HepG2 (cell line): Measurements from ENCODE around the gene CLDN9. TPM values are rescaled to one million over a fixed set of nuclear protein-coding genes. Genes with fewer than 3 reads are reported as not detected.
A peak's percentile ranks its signal among the peaks of the same experiment; 100 is the strongest.

Experiments used
- ARID2 ChIP-seq: sonication (generic); formaldehyde crosslinking; IDR thresholded peaks from 2 replicates; pipeline ENCODE4 v1.8.1; 2022; ENCODE audit warnings: mild to moderate bottlenecking, missing genetic modification reagents, borderline replicate concordance
- HMGXB3 ChIP-seq: sonication (generic); formaldehyde crosslinking; IDR thresholded peaks from 2 replicates; pipeline ENCODE4 v1.4.0; 2020; ENCODE audit warnings: missing genetic modification reagents, borderline replicate concordance
- IRF2 ChIP-seq: IDR thresholded peaks from 2 replicates; pipeline ENCODE4 v1.6.1; 2018; ENCODE audit warnings: missing genetic modification reagents, missing compliant biosample characterization
- PAX8 ChIP-seq: sonication (generic); formaldehyde crosslinking; IDR thresholded peaks from 2 replicates; pipeline ENCODE4 v1.8.0; 2022; ENCODE audit warnings: mild to moderate bottlenecking, missing genetic modification reagents, borderline replicate concordance
- RFX3 ChIP-seq: IDR thresholded peaks from 2 replicates; pipeline ENCODE4 v1.6.1; 2016; ENCODE audit warnings: missing biosample characterization, missing genetic modification reagents
- RFX5 ChIP-seq: IDR thresholded peaks from 2 replicates; pipeline ENCODE4 v1.6.1; 2011; ENCODE audit warnings: low read depth, low read length, improper control_type of control experiment
- SOX13 ChIP-seq, 3 experiments: fragments of 450-650 bp in 1 of 3; sonication (generic) in 1 of 3; formaldehyde crosslinking in 1 of 3; IDR thresholded peaks in 2 of 3; conservative IDR thresholded peaks in 1 of 3; 2 replicates each; pipeline versions ENCODE4 v1.5.0 to v1.6.1; 2016 to 2020; ENCODE audit warnings: antibody characterized with exemption in 1 of 3, mild to moderate bottlenecking in 1 of 3, missing compliant biosample characterization in 1 of 3, missing genetic modification reagents in 1 of 3, moderate library complexity in 1 of 3
- ZBTB42 ChIP-seq: sonication (generic); formaldehyde crosslinking; IDR thresholded peaks from 2 replicates; pipeline ENCODE4 v1.5.0; 2020; ENCODE audit warnings: mild to moderate bottlenecking, missing genetic modification reagents
- ZC3H4 ChIP-seq: sonication (generic); formaldehyde crosslinking; IDR thresholded peaks from 2 replicates; pipeline ENCODE4 v1.4.0; 2020; ENCODE audit warnings: missing genetic modification reagents, borderline replicate concordance
- ZNF280D ChIP-seq: sonication (generic); formaldehyde crosslinking; IDR thresholded peaks from 2 replicates; pipeline ENCODE4 v1.5.1; 2020; ENCODE audit warnings: mild to moderate bottlenecking, missing genetic modification reagents
- ZNF296 ChIP-seq: sonication (generic); formaldehyde crosslinking; conservative IDR thresholded peaks from 2 replicates; pipeline ENCODE4 v1.5.0; 2020; ENCODE audit warnings: mild to moderate bottlenecking, missing genetic modification reagents
- polyA plus RNA-seq, 8 experiments: library from polyadenylated mRNA; depleted of rRNA in 3 of 8; stranded (reverse) in 7 of 8; unstranded in 1 of 8; fragments of >200 nt; fragmentation: Illumina TruSeq in 4 of 8; extraction: Trizol in 4 of 8; gene quantifications; 2 replicates each; pipeline versions ENCODE4 v1.2.1 to v1.2.3, GENCODE V29; 2011 to 2016; ENCODE audit warnings: low read depth in 4 of 8, missing spikeins in 1 of 8, mixed read lengths in 1 of 8; ENCODE audit not compliant: insufficient read depth in 1 of 8
- total RNA-seq, 5 experiments: library from RNA; depleted of rRNA; stranded (reverse); fragments of >200 nt; fragmentation: Illumina TruSeq; extraction: Trizol; gene quantifications; 2 replicates each; pipeline ENCODE4 v1.2.3, GENCODE V29; 2016; ENCODE audit warnings: low read depth in 1 of 5
- TF ChIP-seq, protein P1 (sequence below): sonication (generic); formaldehyde crosslinking; IDR thresholded peaks from 2 replicates; pipeline ENCODE4 v1.5.0; 2020; ENCODE audit warnings: mild to moderate bottlenecking, missing genetic modification reagents, borderline replicate concordance
- TF ChIP-seq, protein P2 (sequence below): sonication (generic); formaldehyde crosslinking; IDR thresholded peaks from 2 replicates; pipeline ENCODE4 v1.4.0; 2020; ENCODE audit warnings: missing genetic modification reagents

Gene CLDN9
- total and polyA plus RNA-seq, 2 of the 13 experiments (the other 11 are each of a cell fraction or from before 2014, with no cell fraction given) = 0.15 to 0.26 TPM

DNA sequence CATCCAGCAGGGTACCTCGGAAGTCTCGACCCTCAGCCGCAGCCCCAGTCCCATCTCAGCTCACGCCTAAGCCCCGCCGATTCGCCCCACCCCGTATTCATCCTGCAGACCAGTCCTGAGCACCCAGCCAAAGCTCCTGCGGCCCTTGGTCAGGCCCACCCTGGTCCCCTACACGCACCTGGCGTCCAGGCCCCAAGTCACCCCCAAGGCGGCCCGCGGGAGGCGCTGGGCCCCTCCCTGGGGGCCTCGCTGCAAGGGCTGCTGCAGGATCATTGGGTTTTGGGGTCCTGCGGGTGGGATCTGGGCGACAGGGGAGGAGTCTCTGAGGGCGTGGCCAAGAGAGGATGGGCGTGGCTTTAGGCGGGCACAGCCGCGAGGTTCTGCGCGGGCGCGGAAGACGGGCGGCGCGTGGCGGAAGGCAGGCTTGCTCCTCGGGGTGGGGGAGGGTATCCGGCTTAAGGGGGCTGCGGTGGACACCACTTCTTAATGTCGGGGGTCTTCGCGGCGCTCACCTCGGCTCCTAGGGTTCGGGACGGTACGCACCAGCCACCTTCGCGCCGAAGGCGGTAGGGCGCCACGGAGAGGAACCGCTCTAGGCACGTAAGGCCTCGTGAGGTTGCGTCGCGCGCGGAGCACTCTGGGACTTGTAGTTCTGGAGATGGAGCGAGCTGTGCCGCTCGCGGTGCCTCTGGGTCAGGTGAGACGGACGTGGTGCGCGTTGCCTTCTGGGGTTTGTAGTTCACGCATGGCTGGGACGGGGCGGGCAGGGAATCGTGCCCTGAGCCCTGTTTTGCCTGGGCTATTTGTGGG lies 11.2 kb downstream of the CLDN9 start, which contains the start of the genes HCFC1R1 and THOC6 (continued):
- TF ChIP-seq HMGXB3 (CRISPR knock-in tag) (peak; percentile 80; the same call in 1 of the 2 replicates), ARID2 (CRISPR knock-in tag) (peak; percentile 46; the same call in 1 of the 2 replicates), ZBTB42 (CRISPR knock-in tag) (no peak), ZNF296 (CRISPR knock-in tag) (no peak), ZC3H4 (CRISPR knock-in tag) (peak; percentile 44; the same call in 1 of the 2 replicates), PAX8 (CRISPR knock-in tag) (peak; percentile 74; the same call in 1 of the 2 replicates), RFX3 (CRISPR knock-in tag) (no peak), SOX13 (IDR thresholded peaks at IDR 0.05) (no peak), SOX13 (CRISPR knock-in tag; conservative IDR thresholded peaks at IDR 0.05 in 1 of 2, IDR thresholded peaks at IDR 0.05 in 1 of 2) (peak in 1 of 2 experiments; percentile 42; a peak in 3 of 4 replicates), RFX5 (no peak), IRF2 (CRISPR knock-in tag) (peak; percentile 96), ZNF280D (CRISPR knock-in tag) (peak; percentile 57; the same call in 1 of the 2 replicates)
- TF ChIP-seq, protein P1, sequence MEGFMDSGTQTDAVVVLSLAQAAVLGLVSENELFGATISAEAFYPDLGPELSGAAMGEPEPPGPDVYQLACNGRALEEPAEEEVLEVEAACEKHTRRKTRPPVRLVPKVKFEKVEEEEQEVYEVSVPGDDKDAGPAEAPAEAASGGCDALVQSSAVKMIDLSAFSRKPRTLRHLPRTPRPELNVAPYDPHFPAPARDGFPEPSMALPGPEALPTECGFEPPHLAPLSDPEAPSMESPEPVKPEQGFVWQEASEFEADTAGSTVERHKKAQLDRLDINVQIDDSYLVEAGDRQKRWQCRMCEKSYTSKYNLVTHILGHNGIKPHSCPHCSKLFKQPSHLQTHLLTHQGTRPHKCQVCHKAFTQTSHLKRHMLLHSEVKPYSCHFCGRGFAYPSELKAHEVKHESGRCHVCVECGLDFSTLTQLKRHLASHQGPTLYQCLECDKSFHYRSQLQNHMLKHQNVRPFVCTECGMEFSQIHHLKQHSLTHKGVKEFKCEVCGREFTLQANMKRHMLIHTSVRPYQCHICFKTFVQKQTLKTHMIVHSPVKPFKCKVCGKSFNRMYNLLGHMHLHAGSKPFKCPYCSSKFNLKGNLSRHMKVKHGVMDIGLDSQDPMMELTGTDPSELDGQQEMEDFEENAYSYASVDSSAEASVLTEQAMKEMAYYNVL (CRISPR knock-in tag) = peak; percentile 21; the same call in 1 of the 2 replicates
- TF ChIP-seq, protein P2, sequence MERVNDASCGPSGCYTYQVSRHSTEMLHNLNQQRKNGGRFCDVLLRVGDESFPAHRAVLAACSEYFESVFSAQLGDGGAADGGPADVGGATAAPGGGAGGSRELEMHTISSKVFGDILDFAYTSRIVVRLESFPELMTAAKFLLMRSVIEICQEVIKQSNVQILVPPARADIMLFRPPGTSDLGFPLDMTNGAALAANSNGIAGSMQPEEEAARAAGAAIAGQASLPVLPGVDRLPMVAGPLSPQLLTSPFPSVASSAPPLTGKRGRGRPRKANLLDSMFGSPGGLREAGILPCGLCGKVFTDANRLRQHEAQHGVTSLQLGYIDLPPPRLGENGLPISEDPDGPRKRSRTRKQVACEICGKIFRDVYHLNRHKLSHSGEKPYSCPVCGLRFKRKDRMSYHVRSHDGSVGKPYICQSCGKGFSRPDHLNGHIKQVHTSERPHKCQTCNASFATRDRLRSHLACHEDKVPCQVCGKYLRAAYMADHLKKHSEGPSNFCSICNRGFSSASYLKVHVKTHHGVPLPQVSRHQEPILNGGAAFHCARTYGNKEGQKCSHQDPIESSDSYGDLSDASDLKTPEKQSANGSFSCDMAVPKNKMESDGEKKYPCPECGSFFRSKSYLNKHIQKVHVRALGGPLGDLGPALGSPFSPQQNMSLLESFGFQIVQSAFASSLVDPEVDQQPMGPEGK (CRISPR knock-in tag) = peak; percentile 8; the same call in 1 of the 2 replicates
